ENCODE results near the gene PDE2A.

PDE2A gene

GRCh38 chr11:72704783-72705265 is 30.6 kb upstream of the PDE2A start:
- DNase-seq (ENCODE audit: low read depth, low spot score): no peak

GRCh38 chr11:72704028-72704782 is 30.0 kb upstream of the PDE2A start:
- no peak for DNase-seq (ENCODE audit: low read depth, low spot score)

GRCh38 chr11:72703267-72704008 is 29.2 kb upstream of the PDE2A start:
- peak; percentile 72 for DNase-seq (ENCODE audit: low read depth, low spot score)

GRCh38 chr11:72702577-72703241 is 28.5 kb upstream of the PDE2A start:
- DNase-seq (ENCODE audit: low read depth, low spot score): no peak

GRCh38 chr11:72702096-72702495 is 27.9 kb upstream of the PDE2A start:
- DNase-seq (ENCODE audit: low read depth, low spot score): no peak

GRCh38 chr11:72701466-72701865 is 27.2 kb upstream of the PDE2A start:
- DNase-seq (ENCODE audit: low read depth, low spot score): no peak

GRCh38 chr11:72700146-72700545 is 25.9 kb upstream of the PDE2A start:
- DNase-seq (ENCODE audit: low read depth, low spot score): no peak

GRCh38 chr11:72697814-72698213 is 23.6 kb upstream of the PDE2A start:
- DNase-seq (ENCODE audit: low read depth, low spot score): no peak

GRCh38 chr11:72696866-72697700 is 22.9 kb upstream of the PDE2A start:
- no peak for DNase-seq (ENCODE audit: low read depth, low spot score)

- DNase-seq (ENCODE audit: low read depth, low spot score): no peak
Measured at GRCh38 chr11:72695354-72695753, 21.1 kb upstream of the PDE2A start.

GRCh38 chr11:72693271-72693968 is 19.2 kb upstream of the PDE2A start:
- DNase-seq (ENCODE audit: low read depth, low spot score): no peak

- no peak for DNase-seq (ENCODE audit: low read depth, low spot score)
Measured at GRCh38 chr11:72692498-72693237, 18.4 kb upstream of the PDE2A start.

- DNase-seq (ENCODE audit: low read depth, low spot score): no peak
Measured at GRCh38 chr11:72690166-72690565, 15.9 kb upstream of the PDE2A start.

GRCh38 chr11:72688929-72689328 is 14.7 kb upstream of the PDE2A start:
- no peak for DNase-seq (ENCODE audit: low read depth, low spot score)

GRCh38 chr11:72688486-72688885 is 14.3 kb upstream of the PDE2A start:
- no peak for DNase-seq (ENCODE audit: low read depth, low spot score)

- no peak for DNase-seq (ENCODE audit: low read depth, low spot score)
Measured at GRCh38 chr11:72687326-72687725, 13.1 kb upstream of the PDE2A start.

GRCh38 chr11:72686639-72687220 is 12.5 kb upstream of the PDE2A start:
- no peak for DNase-seq (ENCODE audit: low read depth, low spot score)

- DNase-seq (ENCODE audit: low read depth, low spot score): no peak
Measured at GRCh38 chr11:72685560-72686480, 11.6 kb upstream of the PDE2A start.

Data from smooth muscle cell of the brain vasculature (primary cell).